Measurements from ENCODE around the gene IPO13. TPM values are rescaled to one million over a fixed set of nuclear protein-coding genes. Genes with fewer than 3 reads are reported as not detected.

IPO13 gene
- total and polyA plus RNA-seq, 12 donors, result 25.2 to 74.5 (median 56.8) TPM

DNA sequence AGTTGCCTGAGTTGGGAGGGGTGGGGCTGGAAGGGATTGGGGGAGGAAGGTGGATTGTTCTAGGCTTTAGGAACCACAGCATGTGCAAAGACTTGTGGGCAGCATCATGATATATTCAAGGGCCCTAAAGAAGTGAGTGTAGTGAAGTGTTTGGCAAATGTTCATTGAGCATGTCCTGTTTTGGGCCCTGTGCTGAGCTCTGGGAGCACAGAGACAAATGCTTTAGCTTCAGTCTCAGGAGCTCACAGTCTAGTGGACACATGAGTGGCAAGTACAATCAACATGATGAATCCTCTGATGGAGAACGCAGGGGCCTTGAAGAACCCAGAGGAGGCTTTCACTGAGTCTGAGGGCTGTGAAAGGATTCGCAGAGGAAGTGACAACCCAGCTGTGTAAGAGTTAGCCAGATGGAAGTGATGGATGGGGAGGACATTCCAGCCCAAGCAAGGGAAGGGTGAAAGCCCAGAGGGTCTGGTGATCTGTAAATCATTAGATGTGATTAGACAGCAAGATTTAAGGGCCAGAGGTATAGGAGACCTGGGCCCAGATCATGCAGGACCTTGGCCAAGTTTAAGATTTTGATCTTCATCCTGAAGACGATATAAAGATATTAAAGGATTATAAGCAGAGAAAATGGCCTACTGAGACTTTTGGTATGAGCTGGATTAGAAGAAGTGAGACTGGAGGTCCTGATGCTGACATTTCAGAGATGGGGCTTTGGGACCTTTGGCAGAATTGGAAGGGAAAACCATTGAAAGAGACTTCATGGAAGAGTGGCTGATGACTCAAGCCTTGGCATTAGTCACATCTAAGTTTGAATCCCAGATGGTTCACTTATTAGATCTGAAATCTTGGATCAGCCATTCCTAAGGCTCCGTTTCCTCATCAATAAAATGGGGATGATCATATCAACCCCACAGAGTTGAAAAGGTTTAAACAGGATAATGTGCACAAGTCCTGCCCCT lies 4.6 kb downstream of the IPO13 start:
- H3K9me3 ChIP-seq, result no peaks in the 10 kb centered on the region
- TF ChIP-seq, protein P1, sequence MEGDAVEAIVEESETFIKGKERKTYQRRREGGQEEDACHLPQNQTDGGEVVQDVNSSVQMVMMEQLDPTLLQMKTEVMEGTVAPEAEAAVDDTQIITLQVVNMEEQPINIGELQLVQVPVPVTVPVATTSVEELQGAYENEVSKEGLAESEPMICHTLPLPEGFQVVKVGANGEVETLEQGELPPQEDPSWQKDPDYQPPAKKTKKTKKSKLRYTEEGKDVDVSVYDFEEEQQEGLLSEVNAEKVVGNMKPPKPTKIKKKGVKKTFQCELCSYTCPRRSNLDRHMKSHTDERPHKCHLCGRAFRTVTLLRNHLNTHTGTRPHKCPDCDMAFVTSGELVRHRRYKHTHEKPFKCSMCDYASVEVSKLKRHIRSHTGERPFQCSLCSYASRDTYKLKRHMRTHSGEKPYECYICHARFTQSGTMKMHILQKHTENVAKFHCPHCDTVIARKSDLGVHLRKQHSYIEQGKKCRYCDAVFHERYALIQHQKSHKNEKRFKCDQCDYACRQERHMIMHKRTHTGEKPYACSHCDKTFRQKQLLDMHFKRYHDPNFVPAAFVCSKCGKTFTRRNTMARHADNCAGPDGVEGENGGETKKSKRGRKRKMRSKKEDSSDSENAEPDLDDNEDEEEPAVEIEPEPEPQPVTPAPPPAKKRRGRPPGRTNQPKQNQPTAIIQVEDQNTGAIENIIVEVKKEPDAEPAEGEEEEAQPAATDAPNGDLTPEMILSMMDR (IDR thresholded peaks at IDR 0.05), result no peak
- peaks cover 16 to 77% (median 57%) of the 10 kb centered on the region in 9 donors for H3K4me1 ChIP-seq
- WGBS, 2 donors, result 91 to 92% methylated on average over 4 of the region's 4 CpGs
- H3K36me3 ChIP-seq, result peaks cover 0 to 36% (median 0%) of the 10 kb centered on the region in 9 donors
- H3K4me3 ChIP-seq, result no peak overlapping the region
- intact Hi-C loops (cut with DNase I), result no loop called here
- H3K27me3 ChIP-seq, result no peaks in the 10 kb centered on the region
- no peak overlapping the region for H3K27ac ChIP-seq
- ATAC-seq (no peak), DNase-seq (no peak)

DNA sequence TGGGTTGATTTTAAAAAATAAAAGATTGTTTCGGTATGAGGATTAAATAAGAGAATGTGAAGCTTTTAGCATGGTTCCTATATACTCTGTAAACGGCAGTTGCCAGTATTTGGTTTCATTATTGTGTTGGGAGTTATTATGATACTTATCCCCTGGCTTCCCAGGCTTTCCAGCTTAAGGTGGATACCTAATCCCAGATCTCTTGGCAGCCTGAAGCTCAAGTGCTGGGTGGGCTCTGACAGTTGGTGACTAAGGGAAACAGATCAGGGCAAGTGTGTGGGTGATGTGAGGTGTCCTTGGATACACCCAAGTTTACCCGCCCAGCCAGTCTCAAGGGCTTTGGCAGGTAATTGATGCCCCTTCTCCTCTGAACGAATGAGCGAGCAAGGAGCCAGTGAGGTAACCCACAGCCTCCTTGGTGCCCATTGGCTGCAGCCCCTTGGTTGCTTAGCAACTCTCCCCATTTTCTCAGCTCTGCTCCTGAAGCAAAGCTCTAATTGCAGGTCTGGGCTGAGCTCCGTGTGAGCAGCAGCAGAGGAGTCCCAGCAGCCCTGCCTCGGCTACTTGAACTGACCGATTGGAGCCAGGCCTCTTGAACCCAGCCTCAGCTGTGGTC lies 6.1 kb downstream of the IPO13 start:
- intact Hi-C loops (cut with DNase I), result no loop called here
- H3K27me3 ChIP-seq, result no peaks in the 10 kb centered on the region
- no peak overlapping the region for H3K27ac ChIP-seq
- H3K4me1 ChIP-seq, result peaks cover 16 to 69% (median 51%) of the 10 kb centered on the region in 9 donors
- no peak overlapping the region for H3K4me3 ChIP-seq
- DNase-seq (no peak), ATAC-seq (no peak)
- H3K9me3 ChIP-seq, result no peaks in the 10 kb centered on the region
- TF ChIP-seq, protein P1 (IDR thresholded peaks at IDR 0.05), result no peak
- WGBS, 2 donors, result 67 to 76% methylated on average over 8 of the region's 8 CpGs
- peaks cover 0 to 52% (median 11%) of the 10 kb centered on the region in 9 donors for H3K36me3 ChIP-seq

DNA sequence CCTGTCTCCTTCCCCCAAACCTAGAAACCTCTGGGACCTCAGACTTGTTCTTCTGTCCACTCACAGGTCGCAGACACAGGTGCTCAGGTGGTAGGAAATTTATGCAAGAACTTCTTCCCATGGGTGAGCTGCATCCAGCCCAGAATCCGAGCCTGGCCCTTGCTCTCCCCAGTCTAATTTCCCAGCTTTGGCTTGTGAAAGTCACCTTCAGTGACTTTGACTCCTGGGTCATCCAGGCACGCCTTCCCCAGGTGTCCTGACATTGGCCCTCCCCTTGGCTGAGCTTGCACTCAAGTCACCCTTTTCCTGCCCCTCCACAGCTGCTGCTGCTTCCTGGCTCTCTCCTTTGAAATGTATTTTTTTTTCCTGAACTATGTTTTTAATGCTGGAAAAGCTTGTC lies 6.6 kb downstream of the IPO13 start:
- DNase-seq (no peak), ATAC-seq (no peak)
- Histone ChIP-seq H3K4me3 (no peak overlapping the region), H3K27ac (no peak overlapping the region), H3K36me3 (peaks cover 0 to 57% (median 16%) of the 10 kb centered on the region in 9 donors), H3K9me3 (no peaks in the 10 kb centered on the region), H3K27me3 (no peaks in the 10 kb centered on the region), H3K4me1 (peaks cover 12 to 63% (median 45%) of the 10 kb centered on the region in 9 donors)
- intact Hi-C loops (cut with DNase I), result no loop called here
- TF ChIP-seq, protein P1 (IDR thresholded peaks at IDR 0.05), result no peak
- 74 to 76% methylated on average over 3 of the region's 3 CpGs for WGBS, 2 donors

DNA sequence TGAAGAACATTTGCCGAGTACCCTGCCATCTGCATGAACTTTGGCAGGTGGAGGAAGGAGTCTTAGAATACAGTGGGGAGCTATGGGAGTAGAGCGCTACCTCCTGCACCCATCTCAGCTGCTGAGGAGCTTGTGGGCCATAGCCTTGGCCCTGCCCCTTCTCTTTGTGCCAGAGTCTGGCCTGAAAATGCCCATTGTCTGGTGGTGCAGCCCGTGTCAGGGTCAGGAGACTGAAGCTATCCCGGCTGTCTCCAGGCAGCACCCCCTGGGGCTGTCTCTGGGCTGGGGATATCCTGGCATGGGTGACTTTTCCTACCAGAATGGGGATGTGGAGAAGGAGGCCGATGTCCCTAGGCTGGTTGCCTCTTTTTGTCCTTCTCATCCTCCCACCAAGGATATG lies 7.3 kb downstream of the IPO13 start:
- ATAC-seq (no peak), DNase-seq (no peak)
- Histone ChIP-seq H3K36me3 (peaks cover 0 to 63% (median 23%) of the 10 kb centered on the region in 9 donors), H3K27ac (no peak overlapping the region), H3K4me3 (no peak overlapping the region), H3K4me1 (peaks cover 5 to 57% (median 39%) of the 10 kb centered on the region in 9 donors), H3K9me3 (no peaks in the 10 kb centered on the region), H3K27me3 (no peaks in the 10 kb centered on the region)
- TF ChIP-seq, protein P1 (IDR thresholded peaks at IDR 0.05), result no peak
- WGBS, 2 donors, result 86 to 91% methylated on average over 5 of the region's 5 CpGs
- intact Hi-C loops (cut with DNase I), result no loop called here
